GM21737 (cell line): Measurements from ENCODE around the gene CACNG5.

Source experiments
- ATAC-seq: cut with Tn5 transposase; IDR thresholded peaks from one replicate; pipeline ENCODE4 v1.9.1; 2021; ENCODE audit warnings: mild to moderate bottlenecking, moderate library complexity; ENCODE audit not compliant: unreplicated experiment

CACNG5 gene

DNA sequence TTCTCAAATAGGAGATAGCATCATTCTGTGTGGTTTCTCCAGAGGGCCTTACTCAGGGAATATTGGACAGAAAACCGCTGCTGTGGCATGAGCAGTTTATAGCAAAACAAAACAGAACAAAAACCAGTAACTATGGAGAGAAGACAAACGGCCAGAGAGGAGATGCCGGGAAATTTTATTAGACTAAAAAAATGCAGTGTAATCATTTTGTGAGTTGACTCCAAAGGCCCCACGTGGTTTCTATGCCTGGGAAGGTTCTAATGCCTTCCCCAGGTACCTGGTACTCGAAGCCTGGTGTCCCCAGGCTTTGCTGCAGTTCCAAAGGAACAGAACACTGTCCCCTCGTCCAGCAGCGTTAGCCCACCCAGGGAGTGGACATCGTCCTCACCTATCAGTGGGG lies 12.9 kb upstream of the CACNG5 start:
- no peak for ATAC-seq

GRCh38 chr17:66826856-66827255 lies 8.1 kb upstream of the CACNG5 start:
- no peak for ATAC-seq

DNA sequence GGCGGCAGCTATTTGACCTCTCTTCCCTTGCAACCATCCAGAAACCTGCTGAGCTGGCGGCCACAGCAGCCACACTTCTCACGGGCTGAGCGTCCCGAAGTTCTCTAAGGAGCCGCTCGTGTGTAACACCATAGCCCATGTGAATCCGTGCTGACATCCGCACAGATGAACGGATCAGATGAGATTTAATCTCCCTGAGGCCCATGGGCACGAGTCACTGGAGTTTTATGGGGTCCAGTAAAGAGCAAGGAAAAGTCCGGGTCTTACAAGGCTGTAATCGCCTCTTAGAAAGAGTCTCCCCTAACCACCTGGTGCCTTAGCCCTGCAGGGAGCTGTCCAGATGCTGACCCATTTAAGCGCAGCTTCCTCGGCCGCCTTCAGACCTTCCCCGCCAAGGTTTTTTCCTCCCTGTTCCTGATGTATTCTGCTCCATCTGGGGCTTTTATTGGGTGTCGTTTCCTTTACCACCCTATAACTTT lies 5.5 kb upstream of the CACNG5 start:
- no peak for ATAC-seq

DNA sequence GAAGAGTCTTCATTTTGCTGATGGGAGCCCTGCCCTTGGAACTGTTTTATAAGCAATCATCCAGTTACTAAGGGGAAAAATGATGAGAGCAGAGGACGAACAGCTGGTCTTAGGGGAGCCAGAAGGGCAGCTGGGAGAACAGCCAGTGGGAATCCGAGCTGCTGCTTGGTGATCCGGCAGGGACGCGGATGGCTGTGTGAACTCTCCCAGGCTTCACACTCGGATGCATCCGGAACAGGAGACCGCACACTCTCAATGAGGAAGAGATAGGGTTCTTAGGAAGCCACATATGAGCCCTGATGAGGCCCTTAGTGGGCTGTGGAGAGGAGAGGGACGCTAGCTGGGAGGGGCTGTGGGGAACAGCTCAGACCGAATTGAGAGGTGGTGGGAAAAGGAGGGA lies 5.0 kb upstream of the CACNG5 start:
- no peak for ATAC-seq

DNA sequence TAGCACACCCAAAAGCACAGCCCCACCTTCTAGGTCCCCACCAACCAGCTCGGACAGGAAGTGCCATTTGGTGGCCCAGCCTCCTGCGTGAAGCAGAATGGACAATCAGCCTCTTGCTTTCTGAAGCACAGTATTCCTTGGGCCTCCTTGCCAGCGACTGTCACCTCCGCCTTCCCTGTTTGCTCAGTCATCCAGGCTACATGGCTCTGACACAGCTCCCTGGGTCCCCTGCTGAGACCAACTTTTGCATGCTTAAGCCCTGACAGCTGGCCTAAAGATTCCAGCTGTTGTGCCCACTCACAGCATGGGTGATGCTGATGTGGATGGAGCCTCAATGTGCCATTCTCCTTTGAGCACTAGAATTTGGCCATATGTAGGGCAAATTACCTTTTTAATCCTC lies 4.5 kb upstream of the CACNG5 start:
- ATAC-seq = no peak

- ATAC-seq = no peak
Measured at GRCh38 chr17:66831383-66832210, 3.3 kb upstream of the CACNG5 start.

GRCh38 chr17:66833201-66833600 lies 1.7 kb upstream of the CACNG5 start:
- ATAC-seq = no peak

DNA sequence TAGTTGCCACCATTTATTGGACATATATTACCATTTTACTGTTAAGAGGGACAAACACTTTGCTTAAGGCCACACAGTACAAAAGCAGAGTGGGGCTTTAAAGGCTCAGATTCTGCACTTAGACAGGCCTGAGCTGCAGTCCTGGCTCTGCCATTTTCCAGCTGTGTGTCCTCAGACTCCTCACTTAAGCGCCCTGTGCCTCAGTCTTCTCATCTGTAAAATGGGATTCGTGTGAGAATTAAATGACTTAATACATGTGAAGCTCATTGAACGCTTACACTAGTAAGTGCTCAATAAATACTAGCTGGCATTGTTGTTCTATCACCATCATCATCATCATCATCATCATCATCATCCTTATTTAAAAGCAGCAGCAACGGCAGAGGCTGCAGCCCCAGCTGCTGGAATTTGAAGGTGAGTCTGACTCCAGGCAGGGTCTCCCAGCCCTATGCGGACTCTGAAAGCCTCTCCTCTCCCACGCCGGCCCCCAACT lies 445 bp upstream of the CACNG5 start:
- no peak for ATAC-seq

DNA sequence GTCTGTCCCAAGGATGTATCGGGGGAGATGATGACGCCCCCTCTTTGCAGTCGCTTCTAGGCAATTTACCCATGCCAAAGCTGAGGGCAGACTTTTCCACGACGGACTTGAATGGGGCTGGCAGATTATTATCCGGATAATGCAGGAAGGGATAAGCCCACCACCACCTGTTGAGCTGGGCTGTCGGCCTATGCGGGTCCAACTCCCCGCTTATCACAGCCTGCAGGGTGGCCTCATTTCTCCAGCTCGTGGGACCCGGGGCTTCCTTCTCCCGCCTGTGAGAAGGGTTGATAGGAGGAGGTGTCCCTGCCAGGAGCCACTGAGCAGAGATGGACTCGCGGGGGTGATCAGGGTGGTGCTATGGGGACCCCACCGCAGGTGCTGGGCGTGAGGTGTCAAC lies 559 bp downstream of the CACNG5 start:
- no peak for ATAC-seq

DNA sequence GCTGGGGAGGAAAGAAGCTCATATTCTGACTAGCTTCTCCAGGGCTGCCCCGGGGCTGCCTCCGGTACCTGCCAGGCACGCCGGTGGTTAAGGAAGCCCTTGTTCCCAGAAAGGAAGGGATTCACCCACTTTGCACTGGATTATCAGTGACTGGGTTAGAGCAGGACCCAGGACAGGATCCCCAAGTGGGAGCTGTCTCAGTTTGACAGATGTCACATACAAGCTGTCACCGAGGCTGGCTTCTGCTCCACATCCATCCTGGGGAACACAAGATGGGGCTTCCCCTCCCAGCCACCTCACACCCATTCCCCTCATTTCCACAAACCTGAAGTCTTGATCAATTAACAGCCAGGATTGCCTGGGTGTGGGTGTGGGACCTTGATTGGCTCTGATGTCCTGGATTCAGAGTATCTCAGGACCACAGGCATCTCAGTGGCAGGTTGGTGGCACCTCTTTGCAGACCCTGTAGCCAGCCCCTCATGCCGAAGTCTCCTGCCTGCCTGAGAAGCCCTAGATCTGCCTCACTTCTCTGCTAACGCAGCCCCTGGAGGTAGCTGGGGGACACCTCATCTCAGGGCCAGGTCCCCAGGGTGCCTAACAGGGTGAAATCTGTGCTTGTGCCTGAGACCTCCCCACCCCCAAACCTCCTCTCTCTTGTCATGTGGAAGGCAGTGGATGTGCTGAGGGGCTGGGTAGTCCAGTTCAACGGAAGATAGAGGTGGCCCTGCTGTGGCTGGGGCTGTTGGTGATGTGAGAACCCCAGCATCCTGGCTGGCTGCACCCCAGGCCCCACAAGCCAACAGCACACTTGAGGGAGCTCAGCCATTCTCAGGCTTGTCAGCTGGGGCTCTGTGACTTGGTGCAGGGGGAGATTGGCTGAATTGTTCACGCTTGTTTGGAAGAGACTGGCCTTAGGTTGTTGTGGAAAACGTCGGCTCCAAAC lies 1.4 kb downstream of the CACNG5 start:
- no peak for ATAC-seq

DNA sequence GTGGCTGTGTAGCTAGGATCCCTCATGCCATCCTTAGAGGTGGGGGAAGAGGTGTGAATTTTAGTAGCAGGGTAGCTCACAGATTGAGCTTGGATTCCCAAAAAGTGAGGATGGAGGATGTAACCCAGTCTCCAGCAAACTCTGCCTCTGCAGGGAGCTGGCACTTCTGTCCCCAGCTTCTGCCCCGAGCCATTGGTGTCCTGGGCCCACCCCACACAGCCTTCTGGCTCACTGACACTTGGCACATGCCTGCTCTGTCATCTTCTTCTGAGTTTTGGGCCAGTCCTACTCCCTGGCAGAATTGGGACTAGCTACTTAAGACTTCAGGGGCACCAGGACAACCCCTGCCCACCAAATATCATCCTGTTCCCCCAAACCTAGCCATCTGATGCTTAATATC lies 2.3 kb downstream of the CACNG5 start:
- ATAC-seq = no peak

- ATAC-seq = no peak
Measured at GRCh38 chr17:66837885-66838665, 3.2 kb downstream of the CACNG5 start.

GRCh38 chr17:66839616-66840015 lies 4.7 kb downstream of the CACNG5 start:
- no peak for ATAC-seq

GRCh38 chr17:66840061-66840460 lies 5.1 kb downstream of the CACNG5 start:
- ATAC-seq = no peak

DNA sequence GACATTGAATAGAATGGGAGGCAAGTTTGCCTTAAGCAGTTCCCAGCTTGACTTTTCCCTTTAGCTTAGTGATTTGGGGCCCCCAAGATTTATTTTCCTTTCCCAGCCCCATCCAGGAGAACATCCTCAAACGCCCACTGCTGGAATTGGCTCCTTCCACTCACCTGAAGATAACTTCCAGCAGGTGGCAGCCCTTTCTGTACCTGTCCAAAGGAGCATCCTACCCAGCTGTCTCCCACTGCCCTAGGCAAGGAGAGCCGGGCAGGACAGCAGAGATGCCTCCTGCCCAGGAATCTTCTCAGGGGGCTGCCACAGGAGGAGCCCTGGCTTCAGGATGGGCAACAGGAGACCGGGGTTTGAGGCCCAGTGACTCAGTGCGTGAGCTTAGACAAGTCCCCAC lies 6.4 kb downstream of the CACNG5 start:
- ATAC-seq = no peak

GRCh38 chr17:66841744-66842143 lies 6.8 kb downstream of the CACNG5 start:
- ATAC-seq = no peak

DNA sequence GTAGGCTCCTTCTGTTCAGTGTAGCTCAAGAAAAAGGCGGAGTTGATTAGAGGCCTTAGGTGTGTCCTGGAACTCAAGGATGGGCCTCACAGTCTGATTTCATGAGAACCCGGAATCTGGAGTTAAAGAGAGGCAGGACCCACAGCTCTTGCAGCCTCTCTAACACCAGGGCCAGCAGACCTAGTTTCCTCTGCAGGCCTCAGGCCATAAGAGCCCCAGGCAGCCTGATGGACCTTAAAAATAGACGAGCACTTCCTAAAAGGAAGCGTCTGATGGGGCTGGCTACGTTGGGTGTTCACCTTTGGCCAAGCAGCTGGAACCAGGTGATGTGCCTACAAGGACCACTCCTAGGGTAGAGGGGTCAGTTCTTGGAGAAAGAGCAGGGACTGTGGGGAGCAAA lies 7.6 kb downstream of the CACNG5 start:
- ATAC-seq = no peak

DNA sequence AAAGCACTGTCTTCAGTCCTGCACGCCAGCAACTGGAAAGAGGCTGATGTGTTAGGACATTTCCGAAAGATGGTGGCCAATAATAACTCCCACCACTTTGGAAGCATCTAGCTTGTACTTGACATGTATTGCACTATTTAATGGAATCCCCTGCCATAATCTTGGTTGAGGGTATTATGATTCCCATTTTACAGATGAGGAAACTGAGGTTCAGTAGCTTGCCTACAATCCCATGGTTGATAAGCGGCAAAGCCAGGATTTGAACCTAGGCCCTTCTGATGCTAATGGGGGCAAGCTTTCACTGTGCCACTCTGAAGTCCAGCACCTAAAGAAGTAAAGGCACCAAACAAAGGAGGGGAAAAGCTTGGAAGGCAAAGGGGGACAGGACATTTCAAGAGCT lies 8.0 kb downstream of the CACNG5 start:
- ATAC-seq = no peak

DNA sequence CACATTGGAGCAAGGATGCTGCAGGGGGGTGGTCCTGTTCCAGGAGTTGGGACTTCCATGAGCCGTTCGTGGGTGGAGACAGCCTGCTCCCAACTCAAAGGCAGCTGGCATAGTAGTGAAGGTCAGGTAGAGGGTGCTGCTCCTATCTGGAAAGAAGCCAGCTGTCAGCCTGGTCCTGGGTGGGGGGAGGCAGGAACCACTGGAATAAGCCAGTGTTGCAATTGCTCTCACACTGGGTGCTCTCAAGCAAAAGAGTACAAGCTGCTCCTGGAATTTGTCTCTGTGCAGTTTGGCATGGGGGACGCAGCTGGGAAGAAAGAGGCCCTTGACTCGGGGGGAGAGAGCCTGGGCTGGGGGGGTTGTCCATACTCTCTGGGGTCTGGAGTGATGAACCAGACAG lies 8.7 kb downstream of the CACNG5 start:
- ATAC-seq = no peak

DNA sequence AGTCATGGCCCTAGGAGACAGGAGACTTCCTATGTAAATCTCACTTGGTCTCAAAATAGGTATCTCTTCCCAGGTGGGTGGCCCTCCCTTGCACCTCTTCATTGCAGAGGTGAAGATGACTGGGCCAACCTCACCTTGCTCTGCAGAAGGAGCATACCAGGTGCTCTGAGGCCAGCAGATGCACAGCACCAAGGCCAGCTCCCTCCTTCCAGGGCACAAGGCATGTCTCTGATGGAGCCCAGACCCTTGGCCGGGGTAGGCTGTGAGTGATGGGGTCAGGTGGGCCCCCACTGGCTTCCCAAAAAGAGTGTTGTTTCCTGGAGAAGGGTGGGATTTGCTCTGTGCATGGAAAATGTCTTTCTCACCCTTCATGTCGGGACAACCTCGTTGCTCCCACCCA lies 12.8 kb downstream of the CACNG5 start:
- no peak for ATAC-seq

- ATAC-seq = no peak
Measured at GRCh38 chr17:66848496-66848895, 13.6 kb downstream of the CACNG5 start.
